Measurements from ENCODE around the gene EFNA1.
"Not testable (repeated sequence)": the region's sequence is repeated elsewhere in the genome, so short reads cannot be mapped to it uniquely, and the experiment has no call there.

Gene EFNA1

GRCh38 chr1:155125511-155125945 is 2.1 kb upstream of the EFNA1 start:
- DNase-seq = no peak

DNA sequence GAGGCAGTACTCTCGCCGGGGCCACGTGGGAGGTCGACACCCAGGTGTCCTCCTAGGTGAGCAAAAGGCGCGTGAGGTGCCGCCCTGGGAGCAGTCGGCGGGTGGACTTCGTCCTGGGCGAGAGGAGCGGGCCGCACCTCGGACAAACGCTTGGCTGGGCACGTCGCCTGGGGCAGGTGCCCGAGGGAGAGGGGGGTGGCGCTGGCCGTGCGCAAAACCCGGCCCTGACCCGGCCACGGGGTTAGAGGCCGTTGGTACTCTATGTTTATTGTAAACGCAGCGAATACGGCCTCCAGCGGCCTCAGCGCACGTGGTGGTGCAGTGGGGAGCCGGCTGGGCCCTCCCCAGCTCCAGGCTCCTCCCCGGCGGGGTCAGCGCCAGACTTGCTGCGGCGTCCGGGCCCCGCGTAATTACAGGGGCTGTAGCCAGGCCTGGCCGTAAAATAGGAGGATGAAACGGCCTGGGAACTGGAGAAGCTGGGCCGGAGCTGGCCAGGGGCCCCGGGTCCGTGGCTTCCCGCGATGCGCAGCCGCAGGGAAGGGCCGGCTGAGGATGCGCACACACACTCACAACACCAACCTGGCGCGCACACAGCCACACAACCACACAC is 1.6 kb upstream of the EFNA1 start:
- DNase-seq = no peak

- DNase-seq = peak; percentile 64
These were observed 1.0 kb upstream of the EFNA1 start for GRCh38 chr1:155126556-155127104.

- no peak for DNase-seq
These were observed 485 bp downstream of the EFNA1 start for GRCh38 chr1:155127967-155128754.

- DNase-seq = peak; percentile 60
These were observed 1.2 kb downstream of the EFNA1 start for GRCh38 chr1:155128755-155129473.

- DNase-seq = no peak
These were observed 2.8 kb downstream of the EFNA1 start for GRCh38 chr1:155130272-155131006.

DNA sequence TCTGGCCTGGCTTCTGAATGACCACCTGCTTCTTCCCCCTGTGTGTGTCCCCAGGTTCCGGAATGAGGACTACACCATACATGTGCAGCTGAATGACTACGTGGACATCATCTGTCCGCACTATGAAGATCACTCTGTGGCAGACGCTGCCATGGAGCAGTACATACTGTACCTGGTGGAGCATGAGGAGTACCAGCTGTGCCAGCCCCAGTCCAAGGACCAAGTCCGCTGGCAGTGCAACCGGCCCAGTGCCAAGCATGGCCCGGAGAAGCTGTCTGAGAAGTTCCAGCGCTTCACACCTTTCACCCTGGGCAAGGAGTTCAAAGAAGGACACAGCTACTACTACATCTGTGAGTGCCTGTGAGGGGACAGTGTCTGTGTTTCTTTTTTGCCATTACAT is 3.6 kb downstream of the EFNA1 start:
- no peak for DNase-seq

GRCh38 chr1:155131856-155132255 is 4.2 kb downstream of the EFNA1 start:
- no peak for DNase-seq

- DNase-seq = no peak
These were observed 6.2 kb downstream of the EFNA1 start for GRCh38 chr1:155133799-155134281.

DNA sequence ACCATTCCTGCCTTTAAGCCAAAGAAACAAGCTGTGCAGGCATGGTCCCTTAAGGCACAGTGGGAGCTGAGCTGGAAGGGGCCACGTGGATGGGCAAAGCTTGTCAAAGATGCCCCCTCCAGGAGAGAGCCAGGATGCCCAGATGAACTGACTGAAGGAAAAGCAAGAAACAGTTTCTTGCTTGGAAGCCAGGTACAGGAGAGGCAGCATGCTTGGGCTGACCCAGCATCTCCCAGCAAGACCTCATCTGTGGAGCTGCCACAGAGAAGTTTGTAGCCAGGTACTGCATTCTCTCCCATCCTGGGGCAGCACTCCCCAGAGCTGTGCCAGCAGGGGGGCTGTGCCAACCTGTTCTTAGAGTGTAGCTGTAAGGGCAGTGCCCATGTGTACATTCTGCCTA is 6.6 kb downstream of the EFNA1 start:
- no peak for DNase-seq

- peak; percentile 26 for DNase-seq
These were observed 7.3 kb downstream of the EFNA1 start for GRCh38 chr1:155134880-155135414.

DNA sequence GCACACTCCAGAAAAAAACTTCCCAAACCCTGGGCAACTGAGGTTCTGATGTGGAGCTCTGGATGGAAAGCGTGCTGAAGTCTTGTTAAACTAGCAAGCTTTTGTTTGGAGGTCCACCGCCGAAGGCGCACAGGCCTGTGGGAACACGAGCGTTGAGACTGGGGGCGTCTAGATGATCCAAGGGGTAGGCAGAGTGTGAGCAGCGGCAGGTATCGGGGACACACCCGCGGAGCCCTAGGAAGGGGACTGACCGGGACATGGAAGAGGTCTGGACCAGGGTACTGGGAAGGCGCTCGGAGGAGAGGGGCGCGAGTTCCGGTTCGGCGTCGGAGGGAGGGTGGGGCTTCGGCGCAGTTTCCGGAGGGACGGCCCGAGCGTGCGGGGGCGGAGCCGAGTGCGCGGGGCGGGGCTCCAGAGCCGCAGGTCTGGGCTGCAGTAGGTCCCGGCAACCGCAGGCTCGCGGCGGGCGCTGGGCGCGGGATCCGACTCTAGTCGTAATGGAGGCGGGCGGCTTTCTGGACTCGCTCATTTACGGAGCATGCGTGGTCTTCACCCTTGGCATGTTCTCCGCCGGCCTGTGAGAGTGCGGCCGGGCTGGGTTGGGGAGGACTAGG is 7.8 kb downstream of the EFNA1 start, which contains the start of gene SLC50A1:
Gene SLC50A1 (plus strand): TSS at position 438 of the 614 bp plus-strand sequence. CDS start 60 bp downstream, at position 498.
- peak; percentile 72 for DNase-seq

GRCh38 chr1:155136748-155137147 is 9.1 kb downstream of the EFNA1 start:
- DNase-seq = no peak

- no peak for DNase-seq
These were observed 9.7 kb downstream of the EFNA1 start for GRCh38 chr1:155137154-155137949.

DNA sequence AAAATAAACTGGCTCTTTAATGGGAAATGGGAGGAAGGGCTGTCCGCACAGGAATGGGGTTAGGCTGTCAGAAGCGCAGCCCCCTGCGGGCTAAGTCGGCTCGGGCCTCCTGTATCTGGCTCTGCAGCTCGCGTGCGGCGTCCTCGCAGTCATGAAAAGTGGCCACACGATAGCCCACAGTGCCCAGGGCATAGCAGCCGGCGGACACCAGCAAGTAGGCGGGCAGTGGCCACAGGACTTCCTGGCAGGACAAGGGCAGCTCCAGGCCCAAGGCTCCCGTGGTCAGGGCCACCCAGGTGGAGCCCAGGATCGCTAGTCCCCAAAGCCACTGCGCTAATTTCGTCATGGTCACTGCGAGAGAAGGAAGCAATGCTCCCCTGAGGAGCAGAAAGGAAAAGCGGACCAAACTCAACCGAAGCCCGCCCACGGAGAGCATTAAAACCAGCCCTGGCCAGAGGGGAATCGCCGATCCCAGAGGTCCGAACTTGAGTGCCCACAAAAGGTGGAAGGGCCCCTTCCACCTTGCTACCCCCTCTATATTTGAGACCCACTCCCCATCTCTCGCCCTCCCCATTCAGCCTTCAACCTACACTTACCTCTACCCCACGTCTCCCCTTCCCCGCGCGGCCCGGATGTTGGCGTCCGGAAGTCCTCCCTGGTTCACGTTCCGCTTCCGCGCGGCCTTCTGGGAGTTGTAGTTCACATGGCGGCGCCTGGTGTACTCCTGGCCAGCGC is 12.4 kb downstream of the EFNA1 start, which contains the start of gene DPM3:
Gene DPM3 (minus strand): TSS at position 637 of the 735 bp plus-strand sequence. CDS start 291 bp downstream, at position 346.
- DNase-seq = peak; percentile 22

- DNase-seq = no peak
These were observed 12.9 kb downstream of the EFNA1 start for GRCh38 chr1:155140630-155140953.

DNA sequence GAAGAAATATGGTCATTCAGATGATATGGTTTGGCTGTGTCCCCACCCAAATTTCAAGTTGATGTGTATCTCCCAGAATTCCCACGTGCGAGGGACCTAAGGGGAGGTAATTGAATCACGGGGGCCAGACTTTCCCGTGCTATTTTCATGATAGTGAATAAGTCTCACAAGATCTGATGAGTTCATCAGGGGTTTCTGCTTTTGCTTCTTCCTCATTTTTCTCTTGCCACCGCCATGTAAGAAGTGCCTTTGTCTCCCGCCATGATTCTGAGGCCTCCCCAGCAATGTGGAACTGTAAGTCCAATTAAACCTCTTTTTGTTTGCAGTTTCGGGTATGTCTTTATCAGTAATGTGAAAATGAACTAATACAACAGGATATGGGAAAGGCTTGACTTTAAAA is 14.1 kb downstream of the EFNA1 start:
- DNase-seq = no peak

DNA sequence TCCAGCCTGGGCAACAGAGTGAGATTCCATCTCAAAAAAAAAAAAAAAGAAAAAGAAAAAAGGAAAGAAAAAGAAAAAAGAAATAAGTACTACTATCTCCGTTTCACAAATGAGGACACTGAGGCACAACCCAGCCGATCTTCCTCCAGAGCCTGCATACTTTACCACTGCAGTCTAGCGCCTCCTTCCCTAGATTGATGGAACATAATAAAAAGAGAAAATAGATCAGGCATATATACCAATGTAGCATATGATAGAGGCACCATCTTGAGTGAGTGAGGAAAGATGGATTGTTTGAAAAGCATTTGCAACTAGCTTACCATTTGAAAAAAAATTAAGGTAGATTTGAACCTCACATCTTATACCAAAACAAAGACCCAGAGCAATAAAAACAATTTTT is 17.8 kb downstream of the EFNA1 start:
- no peak for DNase-seq

DNA sequence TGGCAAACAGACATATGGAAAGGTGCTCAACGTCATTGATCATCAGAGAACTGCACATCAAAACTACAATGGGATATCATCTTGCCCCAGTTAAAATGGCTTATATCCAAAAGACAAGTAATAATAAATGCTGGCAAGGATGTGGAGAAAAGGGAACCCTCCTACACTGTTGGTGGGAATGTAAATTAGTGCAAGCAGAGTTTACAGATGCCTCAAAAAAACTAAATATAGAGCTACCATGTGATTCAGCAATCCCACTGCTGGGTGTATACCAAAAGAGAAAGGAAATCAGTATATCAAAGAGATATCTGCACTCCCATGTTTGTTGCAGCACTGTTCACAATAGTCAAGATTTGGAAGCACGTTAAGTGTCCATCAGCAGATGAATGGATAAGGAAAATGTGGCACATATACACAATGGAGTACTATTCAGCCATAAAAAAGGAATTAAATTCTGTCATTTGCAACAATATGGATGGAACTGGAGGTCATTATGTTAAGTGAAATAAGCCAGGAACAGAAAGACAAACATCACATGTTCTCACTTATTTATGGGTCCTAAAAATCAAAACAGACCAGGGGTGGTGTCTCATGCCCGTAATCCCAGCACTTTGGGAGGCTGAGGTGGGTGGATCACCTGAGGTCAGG is 28.4 kb downstream of the EFNA1 start:
- not testable (repeated sequence) for DNase-seq

GRCh38 chr1:155158991-155159390 is 31.3 kb downstream of the EFNA1 start:
- no peak for DNase-seq
